ENCODE data around the gene EBP. TPM values are rescaled to one million over a fixed set of nuclear protein-coding genes. Genes with fewer than 3 reads are reported as not detected.

EBP gene
- total RNA-seq, 1 donor from 2014 or later: 66.0 TPM

GRCh38 chrX:48520455-48520854 is 1.2 kb upstream of the EBP start:
- H3K9me3 Mint-ChIP-seq (ENCODE audit: unreplicated experiment): no peaks in the 10 kb centered on the region
- H3K4me2 ChIP-seq (ENCODE audit: low read length): no peak overlapping the region

GRCh38 chrX:48520976-48521352 is 644 bp upstream of the EBP start:
- Histone ChIP-seq H3K4me3 (ENCODE audit: insufficient read depth, low read depth, low read length) (no peak overlapping the region), H3K9me3 (ENCODE audit: insufficient read depth, low read depth, low read length) (no peaks in the 10 kb centered on the region), H3K4me2 (ENCODE audit: low read length) (peak overlapping the region; percentile 95), H3K9ac (ENCODE audit: low read length) (peak overlapping the region; percentile 88), H3K79me2 (ENCODE audit: insufficient read depth, low read length) (peaks cover 10% of the 10 kb centered on the region), H4K20me1 (ENCODE audit: insufficient read depth, low read length) (no peaks in the 10 kb centered on the region), H2AFZ (ENCODE audit: low read depth, low read length) (peak overlapping the region; percentile 84), H3K36me3 (ENCODE audit: insufficient read depth, low read length) (no peaks in the 10 kb centered on the region), H3K4me1 (ENCODE audit: insufficient read depth, low read length) (peaks cover 4% of the 10 kb centered on the region), H3K27ac (ENCODE audit: low read depth, low read length) (no peak overlapping the region), H3K27me3 (ENCODE audit: insufficient read depth, low read length) (no peaks in the 10 kb centered on the region)
- DNase-seq (ENCODE audit: low read depth) (no peak), FAIRE-seq (no peak)
- peak overlapping the region; percentile 87 for H3K4me3 Mint-ChIP-seq (ENCODE audit: unreplicated experiment)
- H3K27ac Mint-ChIP-seq (ENCODE audit: unreplicated experiment): peak overlapping the region; percentile 41
- no peaks in the 10 kb centered on the region for H3K27me3 Mint-ChIP-seq (ENCODE audit: low read depth, unreplicated experiment)
- peaks cover 5% of the 10 kb centered on the region for H3K36me3 Mint-ChIP-seq (ENCODE audit: low read depth, unreplicated experiment)
- TF ChIP-seq CTCF (IDR thresholded peaks at IDR 0.05; ENCODE audit: insufficient read depth, low read depth, low read length) (no peak), EZH2 (IDR thresholded peaks at IDR 0.05; ENCODE audit: insufficient read depth, low read length) (no peak)
- no peaks in the 10 kb centered on the region for H3K9me3 Mint-ChIP-seq (ENCODE audit: unreplicated experiment)
- no peaks in the 10 kb centered on the region for H3K4me1 Mint-ChIP-seq (ENCODE audit: low read depth, unreplicated experiment)

More at GRCh38 chrX:48520455-48520854, 1.2 kb upstream of the EBP start:
- Histone ChIP-seq H3K27ac (ENCODE audit: low read depth, low read length) (no peak overlapping the region), H2AFZ (ENCODE audit: low read depth, low read length) (no peak overlapping the region), H3K4me3 (ENCODE audit: insufficient read depth, low read depth, low read length) (no peak overlapping the region), H3K9me3 (ENCODE audit: insufficient read depth, low read depth, low read length) (no peaks in the 10 kb centered on the region), H3K36me3 (ENCODE audit: insufficient read depth, low read length) (no peaks in the 10 kb centered on the region), H3K27me3 (ENCODE audit: insufficient read depth, low read length) (no peaks in the 10 kb centered on the region), H3K9ac (ENCODE audit: low read length) (no peak overlapping the region), H4K20me1 (ENCODE audit: insufficient read depth, low read length) (no peaks in the 10 kb centered on the region), H3K4me1 (ENCODE audit: insufficient read depth, low read length) (peaks cover 4% of the 10 kb centered on the region), H3K79me2 (ENCODE audit: insufficient read depth, low read length) (peaks cover 10% of the 10 kb centered on the region)
- DNase-seq (ENCODE audit: low read depth): no peak
- Mint-ChIP-seq H3K27ac (ENCODE audit: unreplicated experiment) (peak overlapping the region; percentile 41), H3K36me3 (ENCODE audit: low read depth, unreplicated experiment) (peaks cover 5% of the 10 kb centered on the region), H3K4me3 (ENCODE audit: unreplicated experiment) (no peak overlapping the region), H3K4me1 (ENCODE audit: low read depth, unreplicated experiment) (no peaks in the 10 kb centered on the region), H3K27me3 (ENCODE audit: low read depth, unreplicated experiment) (no peaks in the 10 kb centered on the region)
- no peak for FAIRE-seq
- TF ChIP-seq EZH2 (IDR thresholded peaks at IDR 0.05; ENCODE audit: insufficient read depth, low read length) (no peak), CTCF (IDR thresholded peaks at IDR 0.05; ENCODE audit: insufficient read depth, low read depth, low read length) (no peak)

GRCh38 chrX:48522291-48522690 is 683 bp downstream of the EBP start:
- Mint-ChIP-seq H3K9me3 (ENCODE audit: unreplicated experiment) (no peaks in the 10 kb centered on the region), H3K27me3 (ENCODE audit: low read depth, unreplicated experiment) (no peaks in the 10 kb centered on the region), H3K4me3 (ENCODE audit: unreplicated experiment) (peak overlapping the region; percentile 87), H3K4me1 (ENCODE audit: low read depth, unreplicated experiment) (no peaks in the 10 kb centered on the region), H3K27ac (ENCODE audit: unreplicated experiment) (peak overlapping the region; percentile 58), H3K36me3 (ENCODE audit: low read depth, unreplicated experiment) (peaks cover 2% of the 10 kb centered on the region)
- Histone ChIP-seq H3K27ac (ENCODE audit: low read depth, low read length) (peak overlapping the region; percentile 66), H4K20me1 (ENCODE audit: insufficient read depth, low read length) (no peaks in the 10 kb centered on the region), H3K4me2 (ENCODE audit: low read length) (peak overlapping the region; percentile 95), H3K4me1 (ENCODE audit: insufficient read depth, low read length) (peaks cover 4% of the 10 kb centered on the region), H3K79me2 (ENCODE audit: insufficient read depth, low read length) (peaks cover 10% of the 10 kb centered on the region), H3K9me3 (ENCODE audit: insufficient read depth, low read depth, low read length) (no peaks in the 10 kb centered on the region), H3K4me3 (ENCODE audit: insufficient read depth, low read depth, low read length) (peak overlapping the region; percentile 87), H2AFZ (ENCODE audit: low read depth, low read length) (peak overlapping the region; percentile 84), H3K9ac (ENCODE audit: low read length) (peak overlapping the region; percentile 88), H3K36me3 (ENCODE audit: insufficient read depth, low read length) (no peaks in the 10 kb centered on the region), H3K27me3 (ENCODE audit: insufficient read depth, low read length) (no peaks in the 10 kb centered on the region)
- TF ChIP-seq EZH2 (IDR thresholded peaks at IDR 0.05; ENCODE audit: insufficient read depth, low read length) (no peak), CTCF (IDR thresholded peaks at IDR 0.05; ENCODE audit: insufficient read depth, low read depth, low read length) (no peak)
- DNase-seq (ENCODE audit: low read depth) (no peak), FAIRE-seq (no peak)
